Adrenal gland (tissue), 12 donors: ENCODE measurements around the gene LRP8. TPM values are rescaled to one million over a fixed set of nuclear protein-coding genes. Genes with fewer than 3 reads are reported as not detected.

Experiments
- DNase-seq, 7 donors: peaks; one replicate each; pipeline ENCODE4 v3.0.0-alpha.2; 2019 to 2020
- H3K27ac ChIP-seq, 5 donors: fragments of 200-600 bp; sonication (generic) in 4 of 5; 1 replicate in 3 of 5; 2 replicates in 2 of 5; pipeline versions ENCODE4 v1.5.1 to v1.8.0; 2016 to 2020; ENCODE audit warnings: mild to moderate bottlenecking in 1 of 5
- H3K27me3 ChIP-seq: fragments of 200-600 bp; 2 replicates; pipeline ENCODE4 v1.8.0; 2021
- H3K36me3 ChIP-seq, 2 donors: fragments of 200-600 bp; replicated peaks in 1 of 2; 1 replicate in 1 of 2; 2 replicates in 1 of 2; pipeline versions ENCODE4 v1.5.1 to v1.8.0; 2018 to 2022
- H3K4me1 ChIP-seq, 2 donors: fragments of 200-600 bp; replicated peaks in 1 of 2; 1 replicate in 1 of 2; 2 replicates in 1 of 2; pipeline versions ENCODE4 v1.5.1 to v1.8.0; 2018 to 2021
- H3K4me3 ChIP-seq, 4 donors: fragments of 200-600 bp; sonication (generic) in 3 of 4; one replicate each; pipeline ENCODE4 v1.5.1; 2016 to 2018
- H3K9me3 ChIP-seq, 3 donors: fragments of 200-600 bp; sonication (generic) in 1 of 3; replicated peaks in 1 of 3; 1 replicate in 2 of 3; 2 replicates in 1 of 3; pipeline versions ENCODE4 v1.5.1 to v1.8.0; 2016 to 2021
- POLR2A ChIP-seq, 2 donors: fragments of 450-650 bp; IDR thresholded peaks; one replicate each; pipeline ENCODE4 v1.6.1; 2017; ENCODE audit warnings: antibody characterized with exemption in 2 of 2, mild to moderate bottlenecking in 2 of 2, moderate library complexity in 1 of 2
- WGBS, 4 donors: extraction: QIAGEN DNeasy Blood & Tissue Kit in 2 of 4; methylation state at CpG; one replicate each; pipeline versions ENCODE4 v1.1.5 to v1.1.7; 2013 to 2017; 5-methylcytosine and 5-hydroxymethylcytosine counted together
- intact Hi-C, 2 donors: fragments of 100-400 bp; cut with DNase I; formaldehyde crosslinking; loops; one replicate each; pipeline versions ENCODE4 v1.14.1 to v1.15.0; 2022 to 2023
- polyA plus RNA-seq, 3 donors: library from polyadenylated mRNA; stranded (reverse); fragments of 200-250 nt in 2 of 3; fragments of 350-450 nt in 1 of 3; fragmentation: Illumina TruSeq in 1 of 3; extraction: RNeasy Lipid Tissue Mini Kit (QIAGEN cat#74804) in 1 of 3; gene quantifications; one replicate each; pipeline ENCODE4 v1.2.3, GENCODE V29; 2013 to 2014
- total RNA-seq, 9 donors: library from RNA; depleted of rRNA in 4 of 9; stranded (reverse); fragments of >200 nt in 4 of 9; fragments of 120-200 nt in 1 of 9; fragmentation: NEBNext Ultra II Directional in 1 of 9; extraction: Animal tissue kit (Norgen Biotek cat#: 25700) in 1 of 9; gene quantifications; one replicate each; pipeline versions ENCODE4 v1.1.0 to v1.2.4, GENCODE V29; 2013 to 2023
- TF ChIP-seq, protein P1 (sequence below), 6 experiments: fragments of 450-650 bp in 4 of 6; fragments of 200-600 bp in 2 of 6; sonication (generic) in 1 of 6; IDR thresholded peaks; 1 replicate in 5 of 6; 2 replicates in 1 of 6; pipeline versions ENCODE4 v1.5.1 to v1.8.0; 2016 to 2021; ENCODE audit warnings: antibody characterized with exemption in 6 of 6, mild to moderate bottlenecking in 2 of 6, moderate library complexity in 1 of 6
- donor health status: healthy with polysubstance abuse.
- donor health status: Bipolar disorder and iron deficiency.
- donor health status: DM: yes; HTN: yes; CAD: no.
- donor health status: DM: no; HTN: no; CAD: no.
- donor health status: DM: no; HTN: no; CAD: no.
- donor health status: DM: yes; HTN: yes; CAD: no.

The LRP8 gene
- total and polyA plus RNA-seq, 12 donors = 0.64 to 7.6 (median 2.7) TPM

- Histone ChIP-seq H3K4me3 (no peak overlapping the region), H3K27me3 (no peaks in the 10 kb centered on the region), H3K4me1 (no peaks in the 10 kb centered on the region), H3K9me3 (no peaks in the 10 kb centered on the region), H3K27ac (no peak overlapping the region), H3K36me3 (no peaks in the 10 kb centered on the region)
- WGBS, 4 donors = 81 to 90% (median 84%) methylated on average over 7 to 8 of the region's 8 CpGs
- TF ChIP-seq, protein P1, sequence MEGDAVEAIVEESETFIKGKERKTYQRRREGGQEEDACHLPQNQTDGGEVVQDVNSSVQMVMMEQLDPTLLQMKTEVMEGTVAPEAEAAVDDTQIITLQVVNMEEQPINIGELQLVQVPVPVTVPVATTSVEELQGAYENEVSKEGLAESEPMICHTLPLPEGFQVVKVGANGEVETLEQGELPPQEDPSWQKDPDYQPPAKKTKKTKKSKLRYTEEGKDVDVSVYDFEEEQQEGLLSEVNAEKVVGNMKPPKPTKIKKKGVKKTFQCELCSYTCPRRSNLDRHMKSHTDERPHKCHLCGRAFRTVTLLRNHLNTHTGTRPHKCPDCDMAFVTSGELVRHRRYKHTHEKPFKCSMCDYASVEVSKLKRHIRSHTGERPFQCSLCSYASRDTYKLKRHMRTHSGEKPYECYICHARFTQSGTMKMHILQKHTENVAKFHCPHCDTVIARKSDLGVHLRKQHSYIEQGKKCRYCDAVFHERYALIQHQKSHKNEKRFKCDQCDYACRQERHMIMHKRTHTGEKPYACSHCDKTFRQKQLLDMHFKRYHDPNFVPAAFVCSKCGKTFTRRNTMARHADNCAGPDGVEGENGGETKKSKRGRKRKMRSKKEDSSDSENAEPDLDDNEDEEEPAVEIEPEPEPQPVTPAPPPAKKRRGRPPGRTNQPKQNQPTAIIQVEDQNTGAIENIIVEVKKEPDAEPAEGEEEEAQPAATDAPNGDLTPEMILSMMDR (IDR thresholded peaks at IDR 0.05) = no peak
- intact Hi-C loops = no loop called here
- DNase-seq = no peak
These were observed 19.4 kb downstream of the LRP8 start for GRCh38 chr1:53308506-53308905.

DNA sequence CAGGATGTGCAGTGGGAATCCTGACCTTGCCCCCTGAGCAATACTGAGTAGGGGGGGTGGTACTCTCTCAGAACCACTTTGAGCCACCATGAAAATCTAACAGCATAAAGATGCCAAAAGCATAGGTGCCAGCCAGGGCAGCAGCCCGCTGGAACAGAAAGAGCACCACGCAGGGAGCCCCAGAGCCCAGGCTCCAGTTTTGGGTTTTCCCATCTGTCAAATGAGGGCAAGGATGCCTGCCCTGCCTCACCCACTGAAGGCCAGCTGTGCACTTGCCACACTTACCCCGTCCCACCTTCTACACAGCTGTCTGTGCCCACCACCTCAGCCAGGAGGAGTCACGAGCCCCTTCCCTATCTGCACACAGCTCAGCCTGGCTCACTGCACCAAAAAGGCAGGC, 20.8 kb downstream of the LRP8 start:
- Histone ChIP-seq H3K9me3 (no peaks in the 10 kb centered on the region), H3K27me3 (no peaks in the 10 kb centered on the region), H3K36me3 (no peaks in the 10 kb centered on the region), H3K27ac (no peak overlapping the region), H3K4me1 (no peaks in the 10 kb centered on the region), H3K4me3 (no peak overlapping the region)
- TF ChIP-seq, protein P1 (IDR thresholded peaks at IDR 0.05) = no peak
- no peak for TF ChIP-seq POLR2A (IDR thresholded peaks at IDR 0.05)
- no peak for DNase-seq
- intact Hi-C loops = no loop called here
- WGBS, 4 donors = 83 to 100% (median 86%) methylated on average over 2 to 4 of the region's 4 CpGs

- H3K27ac ChIP-seq = no peak overlapping the region
These were observed 21.7 kb downstream of the LRP8 start for GRCh38 chr1:53306168-53306567.

DNA sequence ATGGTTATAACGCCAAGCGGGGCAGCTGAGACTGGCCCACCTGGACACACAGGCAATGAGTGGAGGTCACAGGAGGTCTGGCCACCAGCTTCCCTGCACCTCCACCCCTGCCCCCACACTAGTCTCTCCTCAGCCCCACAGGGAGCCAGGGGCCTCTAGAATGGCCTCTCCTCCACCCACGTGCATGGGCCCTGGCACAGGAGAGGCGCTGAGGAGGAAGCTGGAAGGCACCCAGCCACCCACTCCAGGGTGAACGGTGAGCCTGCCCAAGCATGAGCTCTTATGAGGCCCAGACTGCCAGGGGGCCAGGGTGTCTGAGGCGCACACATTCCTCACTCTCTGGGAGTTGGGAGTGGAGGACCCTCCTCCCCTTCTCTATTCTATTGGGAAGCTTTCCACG, 22.2 kb downstream of the LRP8 start:
- intact Hi-C loops = no loop called here

More at GRCh38 chr1:53306168-53306567, 21.7 kb downstream of the LRP8 start:
- H3K36me3 ChIP-seq = no peaks in the 10 kb centered on the region
- no peaks in the 10 kb centered on the region for H3K27me3 ChIP-seq
- intact Hi-C loops = no loop called here
- no peak for DNase-seq
- no peaks in the 10 kb centered on the region for H3K4me1 ChIP-seq
- 90 to 99% (median 91%) methylated on average over 4 of the region's 4 CpGs for WGBS, 4 donors
- TF ChIP-seq POLR2A (IDR thresholded peaks at IDR 0.05) = no peak
- TF ChIP-seq, protein P1 (IDR thresholded peaks at IDR 0.05) = no peak
- no peaks in the 10 kb centered on the region for H3K9me3 ChIP-seq
- no peak overlapping the region for H3K4me3 ChIP-seq

More for the DNA sequence above, 22.2 kb downstream of the LRP8 start:
- DNase-seq = no peak
- no peaks in the 10 kb centered on the region for H3K36me3 ChIP-seq
- H3K9me3 ChIP-seq = no peaks in the 10 kb centered on the region
- no peaks in the 10 kb centered on the region for H3K27me3 ChIP-seq
- no peaks in the 10 kb centered on the region for H3K4me1 ChIP-seq
- no peak overlapping the region for H3K4me3 ChIP-seq
- 74 to 86% (median 82%) methylated on average over 3 to 7 of the region's 7 CpGs for WGBS, 4 donors
- H3K27ac ChIP-seq = no peak overlapping the region
- TF ChIP-seq, protein P1 (IDR thresholded peaks at IDR 0.05) = no peak
- no peak for TF ChIP-seq POLR2A (IDR thresholded peaks at IDR 0.05)
